Fibroblast of pulmonary artery (primary cell): ENCODE data around the gene LGALS16.

ENCODE experiments used
- DNase-seq: peaks from one replicate; pipeline ENCODE4 v3.0.0-alpha.2; 2010; ENCODE audit warnings: low read depth
- H3K4me3 ChIP-seq: replicated peaks from 2 replicates; pipeline ENCODE4 v1.5.1; 2011; ENCODE audit warnings: low read depth, mild to moderate bottlenecking, control low read depth, low read length, moderate library complexity
- CTCF ChIP-seq: IDR thresholded peaks from 2 replicates; pipeline ENCODE4 v1.5.1; 2011; ENCODE audit warnings: mild to moderate bottlenecking, control low read depth, low read length, inconsistent platforms; ENCODE audit errors: missing control alignments

LGALS16 gene

GRCh38 chr19:39676004-39676403 lies 20.3 kb downstream of the LGALS16 start:
- no peak overlapping the region for H3K4me3 ChIP-seq
- no peak for TF ChIP-seq CTCF
- DNase-seq = no peak

- DNase-seq = peak; percentile 12
- no peak overlapping the region for H3K4me3 ChIP-seq
- no peak for TF ChIP-seq CTCF
These were observed 22.5 kb downstream of the LGALS16 start for GRCh38 chr19:39677961-39678889.

- TF ChIP-seq CTCF = no peak
- DNase-seq = no peak
- H3K4me3 ChIP-seq = no peak overlapping the region
These were observed 23.5 kb downstream of the LGALS16 start for GRCh38 chr19:39679056-39679790.

GRCh38 chr19:39679791-39680168 lies 24.1 kb downstream of the LGALS16 start:
- no peak overlapping the region for H3K4me3 ChIP-seq
- DNase-seq = no peak
- TF ChIP-seq CTCF = no peak

- no peak for DNase-seq
- TF ChIP-seq CTCF = no peak
- no peak overlapping the region for H3K4me3 ChIP-seq
These were observed 24.9 kb downstream of the LGALS16 start for GRCh38 chr19:39680593-39680992.

GRCh38 chr19:39681416-39681815 lies 25.7 kb downstream of the LGALS16 start:
- no peak for DNase-seq
- no peak overlapping the region for H3K4me3 ChIP-seq
- no peak for TF ChIP-seq CTCF
